Activated CD8-positive, alpha-beta T cell treated with anti-CD3 and anti-CD28 coated beads, Interleukin-2, amount 10 ng/mL, durations not matched to agents 7 days and 5 days (primary cell): ENCODE measurements around the gene ZNF160. TPM values are rescaled to one million over a fixed set of nuclear protein-coding genes. Genes with fewer than 3 reads are reported as not detected.

Experiments used
- ATAC-seq: fragments of 150-1000 bp; cut with Tn5 transposase; one replicate; pipeline ENCODE4 v1.10.0; 2021; ENCODE audit warnings: moderate library complexity
- CTCF ChIA-PET: fragments of 350-600 bp; sonication (Branson Sonifier 250); formaldehyde crosslinking; loops from one replicate; lab custom pipeline; 2021; ENCODE audit warnings: antibody characterized with exemption; lab: Charles Lee
- POLR2A ChIA-PET: fragments of 350-600 bp; sonication (Branson Sonifier 250); formaldehyde crosslinking; loops from one replicate; lab custom pipeline; 2021; ENCODE audit warnings: antibody characterized with exemption; lab: Charles Lee
- DNase-seq: peaks from one replicate; pipeline ENCODE4 v3.0.0-alpha.2; 2020
- H3K27ac Mint-ChIP-seq: one replicate; pipeline ENCODE4 v1.8.0; 2021; ENCODE audit warnings: mild to moderate bottlenecking, mixed read lengths
- H3K27me3 Mint-ChIP-seq: one replicate; pipeline ENCODE4 v1.8.0; 2021; ENCODE audit warnings: low read depth, mixed read lengths
- H3K36me3 Mint-ChIP-seq: one replicate; pipeline ENCODE4 v1.8.0; 2021; ENCODE audit warnings: low read depth, mixed read lengths
- H3K4me1 Mint-ChIP-seq: one replicate; pipeline ENCODE4 v1.8.0; 2021; ENCODE audit warnings: low read depth, mixed read lengths
- H3K4me3 Mint-ChIP-seq: one replicate; pipeline ENCODE4 v1.8.0; 2021; ENCODE audit warnings: mild to moderate bottlenecking, mixed read lengths
- H3K9me3 Mint-ChIP-seq: one replicate; pipeline ENCODE4 v1.8.0; 2022; ENCODE audit warnings: mixed read lengths; ENCODE audit not compliant: insufficient read depth
- total RNA-seq, 2 experiments: library from RNA; stranded (reverse); gene quantifications; one replicate each; pipeline ENCODE4 v1.2.3, GENCODE V29; 2021

The ZNF160 gene
- total RNA-seq, 2 experiments from 2014 or later: 36.5 to 42.2 TPM

DNA sequence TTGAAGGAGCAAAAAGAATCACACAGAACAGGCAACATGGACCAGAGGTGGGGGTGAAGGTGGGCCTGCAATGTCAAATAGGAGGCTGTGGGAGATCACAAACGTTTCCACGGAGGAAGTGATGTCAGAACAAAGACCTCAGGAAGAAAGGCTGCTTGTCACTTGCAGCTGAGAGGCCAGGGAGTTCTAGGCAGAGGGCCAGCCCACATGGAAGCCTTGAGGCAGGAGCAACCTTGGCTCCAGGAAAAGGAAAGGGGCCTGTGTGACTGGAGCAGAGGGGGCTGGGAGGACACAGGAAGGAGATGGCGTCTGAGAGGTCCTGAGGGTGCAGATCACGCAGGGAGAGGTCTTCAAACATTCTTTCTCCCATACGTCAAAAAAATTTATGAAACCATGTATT lies 16.3 kb downstream of the ZNF160 start:
- Mint-ChIP-seq H3K4me3 (no peak overlapping the region), H3K4me1 (peaks cover 10% of the 10 kb centered on the region), H3K27ac (peak overlapping the region; percentile 26), H3K27me3 (no peaks in the 10 kb centered on the region), H3K36me3 (peaks cover 94% of the 10 kb centered on the region), H3K9me3 (peaks cover 15% of the 10 kb centered on the region)
- ChIA-PET CTCF (no interaction called here), POLR2A (no interaction called here)
- DNase-seq: no peak
- no peak for ATAC-seq

DNA sequence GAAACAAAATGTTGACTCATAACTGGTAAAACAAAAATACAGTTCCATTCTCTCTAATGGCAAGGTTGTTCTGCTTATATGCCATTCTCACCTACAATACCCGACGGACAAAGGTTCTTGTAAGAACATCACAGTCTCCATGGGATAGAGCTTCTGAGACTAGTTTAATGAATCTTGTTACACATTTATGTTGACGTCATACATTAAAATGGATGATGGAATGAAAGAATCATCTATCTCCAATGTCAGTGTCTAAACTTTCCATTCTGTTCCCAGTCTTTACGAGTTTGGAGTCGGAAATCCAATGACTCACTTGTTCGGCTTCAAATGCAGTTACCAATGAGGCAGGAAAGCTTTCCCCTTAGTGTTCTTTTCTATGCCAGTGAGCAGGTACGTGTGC lies 17.7 kb downstream of the ZNF160 start:
- peaks cover 10% of the 10 kb centered on the region for H3K4me1 Mint-ChIP-seq
- H3K27me3 Mint-ChIP-seq: no peaks in the 10 kb centered on the region
- CTCF ChIA-PET: interaction anchor here (0.9 kb wide), 1 partner anchor 99 kb away, joined by 3 read pairs; no protein-coding TSS in a partner anchor
- ATAC-seq (no peak), DNase-seq (no peak)
- peaks cover 27% of the 10 kb centered on the region for H3K9me3 Mint-ChIP-seq
- no peak overlapping the region for H3K4me3 Mint-ChIP-seq
- POLR2A ChIA-PET: no interaction called here
- H3K36me3 Mint-ChIP-seq: peaks cover 96% of the 10 kb centered on the region
- H3K27ac Mint-ChIP-seq: no peak overlapping the region

DNA sequence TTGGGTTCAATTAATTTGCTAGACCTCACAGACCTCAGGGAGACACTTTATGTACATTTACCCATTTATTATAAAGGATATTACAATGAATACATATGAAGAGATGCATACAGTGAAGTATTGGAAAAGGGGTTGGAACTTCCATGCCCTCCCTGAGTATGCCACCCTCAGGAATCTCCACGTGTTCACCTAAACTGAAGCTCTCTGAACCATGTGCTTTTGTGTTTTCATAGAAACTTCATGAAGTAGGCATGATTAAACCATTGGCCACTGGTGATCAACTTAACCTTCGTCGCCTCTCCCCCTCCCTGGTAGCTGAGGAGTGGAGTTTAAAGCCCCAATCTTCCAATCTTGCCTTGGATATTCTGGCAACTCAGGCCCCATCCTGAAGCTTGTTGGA lies 20.3 kb downstream of the ZNF160 start:
- POLR2A ChIA-PET: interaction anchor here (0.6 kb wide), 1 partner anchor 47 kb away, joined by 3 read pairs; no protein-coding TSS in a partner anchor

DNA sequence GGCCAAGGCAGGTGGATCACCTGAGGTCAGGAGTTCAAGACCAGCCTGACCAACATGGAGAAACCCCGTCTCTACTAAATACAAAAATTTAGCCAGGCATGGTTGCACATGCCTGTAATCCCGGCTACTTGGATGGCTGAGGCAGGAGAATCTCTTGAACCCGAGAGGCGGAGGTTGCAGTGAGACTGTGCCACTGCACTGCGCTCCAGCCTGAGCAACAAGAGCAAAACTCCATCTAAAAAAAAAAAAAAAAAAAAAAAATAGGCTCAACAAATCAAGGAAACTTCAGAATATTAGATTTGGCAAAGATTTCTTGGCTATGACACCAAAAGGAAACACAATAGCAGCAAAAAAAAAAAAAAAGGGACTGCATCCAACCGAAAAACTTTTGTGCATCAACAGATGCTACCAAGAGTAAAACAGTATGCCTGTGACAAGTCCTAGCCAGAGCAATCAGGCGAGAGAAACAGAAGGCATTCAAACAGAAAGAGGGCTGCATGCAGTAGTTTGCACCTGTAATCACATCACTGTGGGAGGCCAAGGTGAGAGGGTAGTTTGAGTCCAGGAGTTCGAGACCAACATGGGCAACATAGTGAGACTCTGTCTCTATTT lies 23.8 kb downstream of the ZNF160 start:
- Mint-ChIP-seq H3K27me3 (no peaks in the 10 kb centered on the region), H3K36me3 (peaks cover 99% of the 10 kb centered on the region), H3K4me1 (no peaks in the 10 kb centered on the region), H3K9me3 (peaks cover 61% of the 10 kb centered on the region), H3K27ac (no peak overlapping the region), H3K4me3 (no peak overlapping the region)
- DNase-seq (no peak), ATAC-seq (no peak)
- CTCF ChIA-PET: no interaction called here
- POLR2A ChIA-PET: no interaction called here

More for the DNA sequence above, 20.3 kb downstream of the ZNF160 start:
- Mint-ChIP-seq H3K9me3 (peaks cover 45% of the 10 kb centered on the region), H3K27me3 (no peaks in the 10 kb centered on the region), H3K36me3 (peaks cover 97% of the 10 kb centered on the region), H3K27ac (no peak overlapping the region), H3K4me3 (no peak overlapping the region), H3K4me1 (peaks cover 7% of the 10 kb centered on the region)
- no peak for DNase-seq
- CTCF ChIA-PET: no interaction called here
- no peak for ATAC-seq

DNA sequence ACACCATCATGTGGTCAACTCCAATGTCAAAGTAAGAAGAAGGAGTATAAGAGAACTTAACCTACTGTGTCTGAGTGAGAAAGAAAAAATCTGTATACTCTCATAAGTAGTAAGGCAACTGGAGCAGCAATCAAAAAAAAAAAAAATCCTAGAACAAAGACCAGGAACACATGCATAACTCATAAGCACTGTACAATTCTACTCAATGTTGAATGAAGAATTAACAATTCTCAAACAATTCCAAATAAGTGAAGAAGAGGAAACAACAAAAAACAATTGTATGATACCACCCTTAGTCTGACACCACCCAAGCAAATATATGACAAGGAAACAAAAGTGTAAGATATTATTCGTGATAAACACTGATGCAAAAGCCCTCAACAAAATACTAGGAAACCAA lies 24.6 kb downstream of the ZNF160 start:
- peaks cover 99% of the 10 kb centered on the region for H3K36me3 Mint-ChIP-seq
- H3K27ac Mint-ChIP-seq: no peak overlapping the region
- ChIA-PET POLR2A (no interaction called here), CTCF (no interaction called here)
- DNase-seq (no peak), ATAC-seq (no peak)
- peaks cover 60% of the 10 kb centered on the region for H3K9me3 Mint-ChIP-seq
- H3K4me3 Mint-ChIP-seq: no peak overlapping the region
- H3K4me1 Mint-ChIP-seq: no peaks in the 10 kb centered on the region
- no peaks in the 10 kb centered on the region for H3K27me3 Mint-ChIP-seq

DNA sequence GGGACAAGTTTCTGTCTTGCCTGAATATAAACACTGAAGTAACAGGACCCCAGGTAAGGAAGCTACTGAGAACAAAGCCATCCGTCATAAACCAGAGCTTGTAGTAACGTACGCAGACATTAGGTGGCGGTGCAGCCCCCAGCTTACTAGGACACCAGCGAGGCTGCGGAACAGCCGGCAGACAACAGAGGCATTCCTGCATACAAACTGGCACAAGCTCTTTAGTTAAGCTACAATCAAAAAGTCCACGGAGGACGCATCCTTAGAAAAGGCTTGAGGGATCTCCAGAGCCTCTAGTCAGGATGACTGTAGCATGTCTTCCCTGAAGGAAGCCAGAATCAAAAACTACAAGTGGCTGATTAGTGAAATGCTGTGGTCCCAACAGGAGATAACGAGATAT lies 26.2 kb downstream of the ZNF160 start:
- POLR2A ChIA-PET: no interaction called here
- peaks cover 61% of the 10 kb centered on the region for H3K9me3 Mint-ChIP-seq
- ATAC-seq (no peak), DNase-seq (peak; percentile 35)
- no peaks in the 10 kb centered on the region for H3K27me3 Mint-ChIP-seq
- no peak overlapping the region for H3K27ac Mint-ChIP-seq
- no peak overlapping the region for H3K4me3 Mint-ChIP-seq
- H3K4me1 Mint-ChIP-seq: no peaks in the 10 kb centered on the region
- CTCF ChIA-PET: no interaction called here
- peaks cover 96% of the 10 kb centered on the region for H3K36me3 Mint-ChIP-seq

DNA sequence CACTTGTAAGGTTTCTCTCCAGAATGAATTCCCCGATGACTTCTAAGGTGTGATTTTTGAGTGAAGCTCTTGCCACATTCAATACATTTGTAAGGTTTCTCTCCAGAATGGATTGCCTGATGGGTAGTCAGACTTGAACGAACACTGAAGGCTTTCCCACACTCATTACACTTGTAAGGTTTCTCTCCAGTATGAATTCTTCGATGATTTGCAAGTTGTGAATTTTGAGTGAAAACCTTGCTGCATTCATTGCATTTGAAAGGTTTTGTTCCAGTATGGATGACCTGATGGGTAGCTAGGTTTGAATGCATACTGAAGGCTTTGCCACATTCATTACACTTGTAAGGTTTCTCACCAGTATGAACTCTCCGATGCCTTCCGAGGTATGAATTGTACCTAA lies 34.4 kb downstream of the ZNF160 start:
- Mint-ChIP-seq H3K36me3 (peaks cover 71% of the 10 kb centered on the region), H3K27ac (no peak overlapping the region), H3K4me1 (no peaks in the 10 kb centered on the region), H3K9me3 (peaks cover 48% of the 10 kb centered on the region), H3K4me3 (no peak overlapping the region), H3K27me3 (no peaks in the 10 kb centered on the region)
- CTCF ChIA-PET: no interaction called here
- ATAC-seq (no peak), DNase-seq (no peak)
- POLR2A ChIA-PET: interaction anchor here (1.6 kb wide), 1 partner anchor 8 kb away, joined by 7 read pairs; no protein-coding TSS in a partner anchor

DNA sequence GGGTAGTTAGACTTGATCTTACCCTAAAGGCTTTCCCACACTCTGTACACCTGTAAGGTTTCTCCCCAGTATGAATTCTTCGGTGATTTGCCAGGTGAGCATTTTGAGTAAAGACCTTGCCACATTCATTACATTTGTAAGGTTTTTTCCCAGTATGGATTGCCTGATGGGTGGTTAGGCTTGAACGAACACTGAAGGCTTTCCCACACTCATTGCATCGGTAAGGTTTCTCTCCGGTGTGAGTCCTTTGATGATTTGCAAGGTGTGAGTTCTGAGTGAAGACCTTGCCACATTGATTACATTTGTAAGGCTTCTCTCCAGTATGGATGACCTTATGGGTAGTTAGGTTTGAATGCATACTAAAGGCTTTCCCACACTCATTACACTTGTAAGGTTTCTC lies 35.0 kb downstream of the ZNF160 start:
- Mint-ChIP-seq H3K9me3 (peaks cover 51% of the 10 kb centered on the region), H3K4me1 (no peaks in the 10 kb centered on the region), H3K27ac (no peak overlapping the region), H3K4me3 (no peak overlapping the region), H3K27me3 (no peaks in the 10 kb centered on the region), H3K36me3 (peaks cover 70% of the 10 kb centered on the region)
- DNase-seq (no peak), ATAC-seq (no peak)
- CTCF ChIA-PET: no interaction called here
- POLR2A ChIA-PET: no interaction called here

DNA sequence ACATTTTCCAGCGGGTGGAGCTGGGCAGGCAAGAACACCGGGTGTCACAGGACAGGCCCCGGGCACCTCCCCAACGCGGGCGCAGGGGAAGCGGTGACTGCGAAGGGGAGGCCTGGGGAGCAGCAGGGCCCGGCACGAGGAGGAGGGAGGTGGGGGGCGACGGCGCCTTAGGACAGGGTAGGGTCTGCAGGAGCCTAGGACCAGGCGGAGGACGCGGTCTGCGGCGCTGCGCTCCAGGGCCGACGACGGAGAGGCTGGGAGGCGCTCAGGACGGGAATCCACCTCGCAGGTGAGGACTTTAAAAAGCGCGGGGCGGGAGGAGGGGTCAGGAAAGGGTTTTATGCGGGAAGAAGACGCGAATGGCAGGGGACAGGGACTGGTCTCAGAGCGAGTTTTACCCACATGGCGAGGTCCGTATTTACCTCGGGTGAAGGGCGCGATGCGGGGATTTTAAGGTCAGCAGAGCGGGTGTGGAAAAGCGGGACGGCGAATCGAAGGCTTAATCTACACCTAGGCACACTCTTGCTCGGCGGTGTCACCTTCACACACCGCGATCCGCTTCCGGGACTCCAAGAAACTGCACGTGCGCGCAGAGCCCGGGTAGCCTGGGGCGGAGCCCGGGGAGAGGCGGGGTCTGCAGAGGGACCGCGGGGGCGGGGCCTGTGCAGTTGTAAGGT lies 45.2 kb downstream of the ZNF160 start:
- DNase-seq: peak; percentile 37
- peaks cover 23% of the 10 kb centered on the region for H3K9me3 Mint-ChIP-seq

DNA sequence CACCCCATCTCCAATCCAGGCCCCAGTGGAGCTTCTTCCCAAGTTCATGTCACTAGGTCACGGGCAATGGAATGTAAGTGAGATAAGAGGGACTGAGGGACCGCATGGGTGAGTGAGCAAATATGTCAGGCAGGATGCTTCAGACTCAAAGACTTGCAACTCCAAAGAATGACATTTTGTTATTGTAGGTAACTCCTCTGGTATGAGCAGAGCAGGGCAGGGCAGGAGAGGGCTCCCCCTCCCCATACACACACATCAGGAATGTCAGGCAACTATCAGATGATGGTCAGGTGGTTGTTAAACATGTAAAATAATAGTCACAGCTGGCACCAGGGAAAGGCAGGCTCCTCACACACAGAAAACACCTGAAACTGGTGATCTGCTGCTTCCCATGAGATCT lies 48.1 kb downstream of the ZNF160 start:
- H3K9me3 Mint-ChIP-seq: peaks cover 17% of the 10 kb centered on the region
- no peak for DNase-seq
- peaks cover 2% of the 10 kb centered on the region for H3K27me3 Mint-ChIP-seq
- ChIA-PET POLR2A (no interaction called here), CTCF (no interaction called here)
- no peak overlapping the region for H3K4me3 Mint-ChIP-seq
- no peak overlapping the region for H3K27ac Mint-ChIP-seq
- peaks cover 6% of the 10 kb centered on the region for H3K36me3 Mint-ChIP-seq
- ATAC-seq: no peak
- H3K4me1 Mint-ChIP-seq: peaks cover 9% of the 10 kb centered on the region

More for the DNA sequence above, 45.2 kb downstream of the ZNF160 start:
- no peak overlapping the region for H3K27ac Mint-ChIP-seq
- ChIA-PET CTCF (no interaction called here), POLR2A (no interaction called here)
- H3K4me3 Mint-ChIP-seq: peak overlapping the region; percentile 28
- H3K27me3 Mint-ChIP-seq: peaks cover 2% of the 10 kb centered on the region
- no peak for ATAC-seq
- peaks cover 9% of the 10 kb centered on the region for H3K4me1 Mint-ChIP-seq
- H3K36me3 Mint-ChIP-seq: peaks cover 11% of the 10 kb centered on the region

DNA sequence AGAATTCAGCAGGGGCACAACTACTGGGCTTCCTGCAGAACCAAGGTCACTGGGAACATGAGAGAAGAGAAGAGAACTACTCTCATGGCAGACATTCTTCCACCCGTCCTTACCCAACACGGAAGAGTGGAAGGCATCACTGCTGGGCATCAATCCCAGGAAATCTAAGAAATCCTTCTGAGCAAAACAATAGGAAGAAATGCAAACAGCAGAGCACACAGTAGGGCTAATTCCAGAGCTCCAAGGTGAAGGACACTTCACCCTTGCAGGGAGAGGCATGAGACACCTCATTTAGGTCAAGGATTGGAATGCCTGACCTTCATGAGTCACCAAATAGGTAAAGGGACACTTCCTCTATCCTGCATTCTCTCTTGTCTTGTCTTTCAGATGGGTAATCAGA lies 55.8 kb downstream of the ZNF160 start:
- Mint-ChIP-seq H3K36me3 (peaks cover 3% of the 10 kb centered on the region), H3K4me1 (no peaks in the 10 kb centered on the region)
- CTCF ChIA-PET: no interaction called here

DNA sequence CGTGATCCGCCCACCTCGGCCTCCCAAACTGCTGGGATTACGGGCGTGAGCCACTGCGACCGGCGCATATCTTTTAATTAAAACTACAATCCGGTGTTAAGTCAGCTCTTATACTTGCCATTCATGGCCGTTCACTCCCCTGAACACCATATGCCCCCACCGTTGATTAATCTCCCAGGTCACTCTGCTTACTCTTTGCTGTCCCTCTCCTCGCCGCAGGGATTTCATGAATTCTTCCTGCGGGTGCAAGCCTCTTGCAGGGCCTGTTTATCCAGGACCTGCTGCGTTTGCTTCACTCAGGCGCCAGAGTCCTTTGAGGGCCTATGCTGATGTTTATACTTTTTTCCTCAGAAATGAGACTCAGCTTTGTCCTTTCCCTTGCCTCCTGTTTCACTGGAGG lies 57.7 kb downstream of the ZNF160 start:
- no peak for ATAC-seq
- DNase-seq: no peak

More for the DNA sequence above, 55.8 kb downstream of the ZNF160 start:
- POLR2A ChIA-PET: interaction anchor here (0.6 kb wide), 1 partner anchor 684 kb away, joined by 4 read pairs; no protein-coding TSS in a partner anchor
- Mint-ChIP-seq H3K27me3 (no peaks in the 10 kb centered on the region), H3K27ac (no peak overlapping the region), H3K4me3 (no peak overlapping the region), H3K9me3 (peaks cover 23% of the 10 kb centered on the region)
- no peak for ATAC-seq
- no peak for DNase-seq

More for the DNA sequence above, 57.7 kb downstream of the ZNF160 start:
- Mint-ChIP-seq H3K27ac (no peak overlapping the region), H3K27me3 (no peaks in the 10 kb centered on the region), H3K36me3 (peaks cover 3% of the 10 kb centered on the region), H3K4me1 (no peaks in the 10 kb centered on the region), H3K4me3 (no peak overlapping the region), H3K9me3 (peaks cover 21% of the 10 kb centered on the region)
- CTCF ChIA-PET: no interaction called here
- POLR2A ChIA-PET: no interaction called here
